Measurements from ENCODE around the gene PHF2. TPM values are rescaled to one million over a fixed set of nuclear protein-coding genes. Genes with fewer than 3 reads are reported as not detected.

PHF2 gene
- total RNA-seq, 2 donors from 2014 or later: 24.7 to 29.3 TPM

GRCh38 chr9:93599571-93600403, 23.4 kb downstream of the PHF2 start:
- Histone ChIP-seq H3K27me3 (no peaks in the 10 kb centered on the region), H3K27ac (no peak overlapping the region), H3K4me3 (no peak overlapping the region), H3K36me3 (no peaks in the 10 kb centered on the region), H3K4me1 (peaks cover 0 to 41% of the 10 kb centered on the region in 2 donors), H3K9me3 (no peaks in the 10 kb centered on the region)
- TF ChIP-seq CTCF (IDR thresholded peaks at IDR 0.05): no peak
- DNase-seq (ENCODE audit: low spot score): peak; percentile 32

GRCh38 chr9:93600504-93600903, 24.1 kb downstream of the PHF2 start:
- Histone ChIP-seq H3K27ac (no peak overlapping the region), H3K4me1 (peaks cover 0 to 39% of the 10 kb centered on the region in 2 donors)
- TF ChIP-seq CTCF (IDR thresholded peaks at IDR 0.05): no peak

GRCh38 chr9:93601063-93601462, 24.7 kb downstream of the PHF2 start:
- H3K27ac ChIP-seq: no peak overlapping the region
- no peaks in the 10 kb centered on the region for H3K36me3 ChIP-seq
- no peak overlapping the region for H3K4me3 ChIP-seq
- no peaks in the 10 kb centered on the region for H3K9me3 ChIP-seq
- H3K4me1 ChIP-seq: peaks cover 0 to 39% of the 10 kb centered on the region in 2 donors
- no peaks in the 10 kb centered on the region for H3K27me3 ChIP-seq
- peak; percentile 23 for DNase-seq (ENCODE audit: low spot score)
- no peak for TF ChIP-seq CTCF (IDR thresholded peaks at IDR 0.05)

More at GRCh38 chr9:93600504-93600903, 24.1 kb downstream of the PHF2 start:
- Histone ChIP-seq H3K9me3 (no peaks in the 10 kb centered on the region), H3K36me3 (no peaks in the 10 kb centered on the region), H3K4me3 (no peak overlapping the region), H3K27me3 (no peaks in the 10 kb centered on the region)
- DNase-seq (ENCODE audit: low spot score): peak; percentile 50

GRCh38 chr9:93601666-93602065, 25.3 kb downstream of the PHF2 start:
- Histone ChIP-seq H3K36me3 (no peaks in the 10 kb centered on the region), H3K27me3 (no peaks in the 10 kb centered on the region), H3K9me3 (no peaks in the 10 kb centered on the region), H3K4me1 (peaks cover 0 to 39% of the 10 kb centered on the region in 2 donors), H3K4me3 (no peak overlapping the region), H3K27ac (no peak overlapping the region)
- DNase-seq (ENCODE audit: low spot score): peak; percentile 18
- no peak for TF ChIP-seq CTCF (IDR thresholded peaks at IDR 0.05)

GRCh38 chr9:93603011-93603410, 26.6 kb downstream of the PHF2 start:
- Histone ChIP-seq H3K4me1 (peaks cover 0 to 33% of the 10 kb centered on the region in 2 donors), H3K4me3 (no peak overlapping the region), H3K27ac (no peak overlapping the region), H3K36me3 (no peaks in the 10 kb centered on the region), H3K9me3 (peaks cover 0 to 10% of the 10 kb centered on the region in 2 donors), H3K27me3 (no peaks in the 10 kb centered on the region)
- no peak for TF ChIP-seq CTCF (IDR thresholded peaks at IDR 0.05)
- peak; percentile 32 for DNase-seq (ENCODE audit: low spot score)
